Activated naive CD8-positive, alpha-beta T cell treated with anti-CD3 and anti-CD28 coated beads, Interleukin-2, amount 10 ng/mL, durations not matched to agents 7 days and 5 days (primary cell): ENCODE data around the gene JDP2. TPM values are rescaled to one million over a fixed set of nuclear protein-coding genes. Genes with fewer than 3 reads are reported as not detected.

Experiments
- ATAC-seq: fragments of 150-1000 bp; cut with Tn5 transposase; one replicate; pipeline ENCODE4 v1.10.0; 2021; ENCODE audit warnings: low read depth, moderate library complexity
- POLR2A ChIA-PET: fragments of 350-600 bp; sonication (Branson Sonifier 250); formaldehyde crosslinking; loops from one replicate; lab custom pipeline; 2021; ENCODE audit warnings: antibody characterized with exemption; lab: Charles Lee
- DNase-seq: peaks from one replicate; pipeline ENCODE4 v3.0.0; 2021
- H3K27ac Mint-ChIP-seq: one replicate; pipeline ENCODE4 v1.8.0; 2022; ENCODE audit warnings: mild to moderate bottlenecking, mixed read lengths
- H3K27me3 Mint-ChIP-seq: one replicate; pipeline ENCODE4 v1.8.0; 2022; ENCODE audit warnings: mild to moderate bottlenecking, moderate library complexity, mixed read lengths
- H3K36me3 Mint-ChIP-seq: one replicate; pipeline ENCODE4 v1.8.0; 2021; ENCODE audit warnings: mild to moderate bottlenecking, mixed read lengths
- H3K4me1 Mint-ChIP-seq: one replicate; pipeline ENCODE4 v1.8.0; 2021; ENCODE audit warnings: mixed read lengths
- H3K4me3 Mint-ChIP-seq: one replicate; pipeline ENCODE4 v1.8.0; 2022; ENCODE audit warnings: mild to moderate bottlenecking, moderate library complexity, mixed read lengths
- H3K9me3 Mint-ChIP-seq: one replicate; pipeline ENCODE4 v1.8.0; 2021; ENCODE audit warnings: mixed read lengths
- total RNA-seq, 2 experiments: library from RNA; stranded (reverse); gene quantifications; one replicate each; pipeline ENCODE4 v1.2.3, GENCODE V29; 2021

The JDP2 gene
- total RNA-seq, 2 experiments from 2014 or later, result 1.6 to 3.0 TPM

GRCh38 chr14:75445963-75446362 is 18.1 kb downstream of the JDP2 start:
- peaks cover 3% of the 10 kb centered on the region for H3K4me1 Mint-ChIP-seq
- DNase-seq, result no peak
- no peaks in the 10 kb centered on the region for H3K36me3 Mint-ChIP-seq
- H3K27me3 Mint-ChIP-seq, result peaks cover 4% of the 10 kb centered on the region
- H3K4me3 Mint-ChIP-seq, result no peak overlapping the region
- POLR2A ChIA-PET, result interaction anchor here (0.6 kb wide), 1 partner anchor 152 kb away, joined by 3 read pairs; no protein-coding TSS in a partner anchor
- H3K27ac Mint-ChIP-seq, result no peak overlapping the region
- ATAC-seq, result no peak
- no peaks in the 10 kb centered on the region for H3K9me3 Mint-ChIP-seq

- peaks cover 4% of the 10 kb centered on the region for H3K27me3 Mint-ChIP-seq
- H3K36me3 Mint-ChIP-seq, result no peaks in the 10 kb centered on the region
- H3K4me3 Mint-ChIP-seq, result no peak overlapping the region
- POLR2A ChIA-PET, result interaction anchor here (0.6 kb wide), 1 partner anchor 152 kb away, joined by 3 read pairs; no protein-coding TSS in a partner anchor
- ATAC-seq (no peak), DNase-seq (no peak)
- no peak overlapping the region for H3K27ac Mint-ChIP-seq
- H3K4me1 Mint-ChIP-seq, result peaks cover 3% of the 10 kb centered on the region
- H3K9me3 Mint-ChIP-seq, result no peaks in the 10 kb centered on the region
Measured at GRCh38 chr14:75446447-75446846, 18.6 kb downstream of the JDP2 start.

GRCh38 chr14:75448209-75448608 is 20.4 kb downstream of the JDP2 start:
- H3K36me3 Mint-ChIP-seq, result no peaks in the 10 kb centered on the region
- DNase-seq (no peak), ATAC-seq (no peak)
- H3K4me3 Mint-ChIP-seq, result no peak overlapping the region
- no peak overlapping the region for H3K27ac Mint-ChIP-seq
- peaks cover 3% of the 10 kb centered on the region for H3K4me1 Mint-ChIP-seq
- POLR2A ChIA-PET, result no interaction called here
- no peaks in the 10 kb centered on the region for H3K9me3 Mint-ChIP-seq
- peaks cover 4% of the 10 kb centered on the region for H3K27me3 Mint-ChIP-seq

GRCh38 chr14:75449036-75449435 is 21.2 kb downstream of the JDP2 start:
- DNase-seq (no peak), ATAC-seq (no peak)
- Mint-ChIP-seq H3K9me3 (no peaks in the 10 kb centered on the region), H3K36me3 (no peaks in the 10 kb centered on the region), H3K27me3 (peaks cover 4% of the 10 kb centered on the region), H3K4me3 (no peak overlapping the region), H3K4me1 (peaks cover 7% of the 10 kb centered on the region), H3K27ac (no peak overlapping the region)
- POLR2A ChIA-PET, result no interaction called here

- POLR2A ChIA-PET, result no interaction called here
- ATAC-seq, result no peak
- Mint-ChIP-seq H3K27ac (no peak overlapping the region), H3K27me3 (peaks cover 4% of the 10 kb centered on the region), H3K4me1 (peaks cover 7% of the 10 kb centered on the region), H3K9me3 (no peaks in the 10 kb centered on the region), H3K4me3 (no peak overlapping the region), H3K36me3 (no peaks in the 10 kb centered on the region)
- no peak for DNase-seq
Measured at GRCh38 chr14:75449696-75450095, 21.9 kb downstream of the JDP2 start.

- peaks cover 4% of the 10 kb centered on the region for H3K27me3 Mint-ChIP-seq
- ATAC-seq (no peak), DNase-seq (no peak)
- POLR2A ChIA-PET, result interaction anchor here (0.6 kb wide), 1 partner anchor 17 kb away, joined by 4 read pairs; no protein-coding TSS in a partner anchor
- H3K36me3 Mint-ChIP-seq, result no peaks in the 10 kb centered on the region
- H3K27ac Mint-ChIP-seq, result no peak overlapping the region
- H3K4me1 Mint-ChIP-seq, result peaks cover 7% of the 10 kb centered on the region
- no peak overlapping the region for H3K4me3 Mint-ChIP-seq
- H3K9me3 Mint-ChIP-seq, result no peaks in the 10 kb centered on the region
Measured at GRCh38 chr14:75450381-75451276, 22.8 kb downstream of the JDP2 start.

- POLR2A ChIA-PET, result interaction anchor here (0.6 kb wide), 1 partner anchor 16 kb away, joined by 6 read pairs; no protein-coding TSS in a partner anchor
- ATAC-seq, result no peak
- no peak overlapping the region for H3K27ac Mint-ChIP-seq
Measured at GRCh38 chr14:75452324-75452723, 24.5 kb downstream of the JDP2 start.

GRCh38 chr14:75452900-75453816 is 25.3 kb downstream of the JDP2 start:
- peaks cover 4% of the 10 kb centered on the region for H3K27me3 Mint-ChIP-seq
- H3K27ac Mint-ChIP-seq, result peak overlapping the region; percentile 24
- POLR2A ChIA-PET, result interaction anchor here (1.6 kb wide), 1 partner anchor 35 kb away, joined by 8 read pairs; no protein-coding TSS in a partner anchor
- ATAC-seq (peak; percentile 11), DNase-seq (no peak)
- H3K4me3 Mint-ChIP-seq, result no peak overlapping the region
- no peaks in the 10 kb centered on the region for H3K36me3 Mint-ChIP-seq
- no peaks in the 10 kb centered on the region for H3K9me3 Mint-ChIP-seq
- H3K4me1 Mint-ChIP-seq, result peaks cover 4% of the 10 kb centered on the region

More at GRCh38 chr14:75452324-75452723, 24.5 kb downstream of the JDP2 start:
- Mint-ChIP-seq H3K36me3 (no peaks in the 10 kb centered on the region), H3K4me1 (peaks cover 4% of the 10 kb centered on the region), H3K9me3 (no peaks in the 10 kb centered on the region), H3K4me3 (no peak overlapping the region), H3K27me3 (peaks cover 4% of the 10 kb centered on the region)
- no peak for DNase-seq

- Mint-ChIP-seq H3K27me3 (peaks cover 4% of the 10 kb centered on the region), H3K9me3 (no peaks in the 10 kb centered on the region), H3K4me3 (no peak overlapping the region), H3K27ac (peak overlapping the region; percentile 78), H3K4me1 (peaks cover 9% of the 10 kb centered on the region), H3K36me3 (no peaks in the 10 kb centered on the region)
- ATAC-seq (peak; percentile 63), DNase-seq (peak; percentile 44)
- POLR2A ChIA-PET, result interaction anchor here (1.6 kb wide), 1 partner anchor 34 kb away, joined by 8 read pairs; no protein-coding TSS in a partner anchor
Measured at GRCh38 chr14:75453817-75454434, 26.1 kb downstream of the JDP2 start.

GRCh38 chr14:75454963-75455546 is 27.2 kb downstream of the JDP2 start:
- Mint-ChIP-seq H3K9me3 (no peaks in the 10 kb centered on the region), H3K4me1 (peaks cover 13% of the 10 kb centered on the region), H3K27me3 (no peaks in the 10 kb centered on the region), H3K36me3 (no peaks in the 10 kb centered on the region), H3K4me3 (no peak overlapping the region), H3K27ac (no peak overlapping the region)
- POLR2A ChIA-PET, result no interaction called here
- DNase-seq, result no peak
- ATAC-seq, result no peak

- Mint-ChIP-seq H3K27ac (peak overlapping the region; percentile 44), H3K27me3 (peaks cover 2% of the 10 kb centered on the region), H3K4me3 (no peak overlapping the region), H3K9me3 (no peaks in the 10 kb centered on the region), H3K36me3 (no peaks in the 10 kb centered on the region), H3K4me1 (peaks cover 13% of the 10 kb centered on the region)
- POLR2A ChIA-PET, result no interaction called here
- ATAC-seq (no peak), DNase-seq (no peak)
Measured at GRCh38 chr14:75456069-75456996, 28.5 kb downstream of the JDP2 start.

GRCh38 chr14:75456997-75457335 is 29.1 kb downstream of the JDP2 start:
- no peak for ATAC-seq
- Mint-ChIP-seq H3K36me3 (no peaks in the 10 kb centered on the region), H3K4me1 (peaks cover 13% of the 10 kb centered on the region), H3K9me3 (no peaks in the 10 kb centered on the region), H3K27me3 (peaks cover 2% of the 10 kb centered on the region), H3K27ac (no peak overlapping the region), H3K4me3 (no peak overlapping the region)
- POLR2A ChIA-PET, result no interaction called here
- DNase-seq, result no peak
